GM12891 (cell line): Measurements from ENCODE around the gene PANK4.

Experiments
- POLR2A ChIP-seq: IDR thresholded peaks from 2 replicates; pipeline ENCODE4 v1.6.1; 2011; ENCODE audit warnings: low read depth, low read length, control low read depth
- POLR2AphosphoS5 ChIP-seq: IDR thresholded peaks from 2 replicates; pipeline ENCODE4 v1.6.1; 2011; ENCODE audit warnings: low read depth, low read length, control low read depth
- TAF1 ChIP-seq: IDR thresholded peaks from 2 replicates; pipeline ENCODE4 v1.6.1; 2011; ENCODE audit warnings: low read depth, low read length, control low read depth

DNA sequence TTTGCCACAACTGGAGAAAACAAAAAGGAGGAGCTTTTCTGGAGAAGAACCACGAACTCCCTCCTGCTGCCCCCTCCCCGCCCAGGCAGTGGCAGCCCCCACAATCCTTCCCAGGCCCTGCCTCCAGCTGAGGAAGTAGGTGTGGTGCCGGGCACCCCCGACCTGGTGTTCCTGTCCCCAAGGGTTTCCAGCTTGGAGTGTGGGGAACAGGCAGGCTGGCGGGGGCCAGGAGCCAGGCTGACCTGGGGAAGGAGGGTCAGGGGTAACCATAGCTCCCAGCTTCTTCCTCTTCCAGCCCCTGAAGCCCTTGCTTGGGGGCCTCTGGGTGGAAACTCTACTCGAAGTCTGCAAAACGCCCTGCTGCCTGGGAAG lies 7.9 kb upstream of the PANK4 start:
- TF ChIP-seq POLR2AphosphoS5 (no peak), POLR2A (no peak), TAF1 (no peak)
